AG08396 (cell line): ENCODE data around the gene SDR42E1.

Experiments used
- DNase-seq: peaks from one replicate; pipeline ENCODE4 v3.0.0; 2012; ENCODE audit warnings: low spot score, mixed read lengths

The SDR42E1 gene, protein sequence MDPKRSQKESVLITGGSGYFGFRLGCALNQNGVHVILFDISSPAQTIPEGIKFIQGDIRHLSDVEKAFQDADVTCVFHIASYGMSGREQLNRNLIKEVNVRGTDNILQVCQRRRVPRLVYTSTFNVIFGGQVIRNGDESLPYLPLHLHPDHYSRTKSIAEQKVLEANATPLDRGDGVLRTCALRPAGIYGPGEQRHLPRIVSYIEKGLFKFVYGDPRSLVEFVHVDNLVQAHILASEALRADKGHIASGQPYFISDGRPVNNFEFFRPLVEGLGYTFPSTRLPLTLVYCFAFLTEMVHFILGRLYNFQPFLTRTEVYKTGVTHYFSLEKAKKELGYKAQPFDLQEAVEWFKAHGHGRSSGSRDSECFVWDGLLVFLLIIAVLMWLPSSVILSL

DNA sequence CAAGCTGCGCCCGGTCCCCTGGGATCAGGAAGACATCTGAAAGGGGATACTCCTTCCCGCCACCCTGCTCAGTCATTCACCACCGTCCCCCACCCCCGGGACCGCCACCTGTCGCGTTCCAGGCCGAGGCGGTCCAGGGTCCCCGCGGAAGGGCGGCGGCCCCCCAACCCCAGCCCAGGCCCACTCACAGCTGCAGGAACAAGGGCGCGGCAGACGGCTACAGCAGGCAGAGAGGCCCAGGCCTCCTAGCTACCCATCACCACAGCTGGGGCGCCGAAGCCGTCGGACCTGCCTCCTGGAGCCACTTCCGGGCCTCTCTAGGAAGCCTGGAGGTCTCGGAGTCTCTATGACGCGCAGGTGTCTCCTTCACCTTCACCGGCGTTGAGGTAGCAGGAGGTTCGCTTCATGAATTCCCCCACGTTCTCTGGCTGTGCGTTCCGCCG is at the start of gene SDR42E1:
SDR42E1 (minus strand) TSS at position 272 of the 443 bp plus-strand sequence. CDS start 10,612 bp downstream, outside the sequence.
- no peak for DNase-seq

DNA sequence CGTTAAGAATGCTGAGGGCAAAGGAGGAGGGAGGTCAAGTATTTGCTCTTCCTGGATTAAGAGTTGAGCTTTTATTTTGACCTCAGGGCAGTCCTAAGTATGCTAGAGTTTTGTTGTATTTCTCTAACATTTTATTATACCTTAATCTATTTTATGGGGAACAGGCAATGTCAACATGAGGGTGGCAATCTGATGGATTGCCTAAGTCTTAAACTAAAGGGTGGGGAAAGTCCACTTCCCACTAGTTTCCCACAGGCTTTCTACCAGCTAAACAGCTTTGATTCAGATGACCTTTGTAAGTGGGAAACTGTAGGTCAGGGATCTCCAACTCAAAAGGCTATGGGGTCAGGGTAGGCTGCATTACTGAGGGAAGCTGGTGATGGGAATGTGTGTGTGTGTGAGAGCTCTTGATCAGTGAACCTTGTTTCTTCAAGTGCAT is 48.7 kb upstream of the SDR42E1 start:
- no peak for DNase-seq

DNA sequence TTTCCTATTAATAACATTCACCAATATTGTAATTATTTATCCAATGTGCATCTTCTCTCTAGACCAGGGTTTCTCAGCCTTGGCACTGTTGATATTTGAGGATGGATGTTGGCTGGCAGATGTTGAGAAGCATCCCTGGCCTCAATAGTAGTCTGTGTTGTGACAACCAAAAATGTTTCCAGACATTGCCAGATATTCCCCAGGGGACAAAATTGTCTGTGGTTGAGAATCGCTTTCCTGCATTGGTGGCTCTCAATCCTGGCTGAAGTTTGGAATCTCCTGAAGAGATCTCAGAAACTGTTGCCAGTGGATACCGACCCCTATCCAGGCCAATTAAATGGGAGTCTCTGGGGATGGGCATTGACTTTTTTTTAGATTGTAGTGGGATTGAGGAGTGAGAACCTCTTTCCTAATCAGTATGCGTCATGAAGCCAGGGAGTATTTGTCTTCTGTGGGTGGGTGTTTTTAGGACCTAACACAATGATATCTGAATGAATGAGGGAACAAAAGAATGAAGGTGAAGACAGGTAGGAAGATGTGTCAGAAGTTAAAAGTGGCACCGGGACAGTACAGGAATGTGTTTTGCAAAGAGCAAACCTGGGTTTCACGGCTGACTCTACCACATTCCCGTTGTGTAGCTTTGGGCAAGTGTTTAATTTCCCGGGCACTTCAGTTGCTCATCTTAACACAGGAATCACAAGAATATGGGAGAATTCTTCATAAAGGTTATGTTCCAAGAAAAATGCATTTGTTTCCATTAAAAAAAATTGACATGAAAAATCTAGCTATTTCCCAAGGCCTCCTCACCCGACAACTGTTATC is 48.1 kb upstream of the SDR42E1 start:
- no peak for DNase-seq

DNA sequence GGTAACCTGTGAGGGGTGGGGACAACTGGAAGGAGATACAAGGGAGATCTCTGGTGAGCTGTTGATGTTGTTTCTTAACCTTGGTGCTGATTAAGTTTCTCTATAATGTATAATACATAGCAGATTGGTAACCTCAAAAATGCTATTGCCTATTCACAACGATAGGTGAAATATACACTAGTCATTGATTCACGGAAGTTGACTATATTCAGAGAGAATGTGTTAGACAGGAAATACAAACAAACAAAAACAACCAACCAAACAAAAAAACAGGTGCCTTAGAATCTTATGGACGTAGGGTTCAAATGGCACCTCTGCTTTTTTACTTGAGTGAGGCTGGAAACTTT is 45.3 kb upstream of the SDR42E1 start:
- no peak for DNase-seq

DNA sequence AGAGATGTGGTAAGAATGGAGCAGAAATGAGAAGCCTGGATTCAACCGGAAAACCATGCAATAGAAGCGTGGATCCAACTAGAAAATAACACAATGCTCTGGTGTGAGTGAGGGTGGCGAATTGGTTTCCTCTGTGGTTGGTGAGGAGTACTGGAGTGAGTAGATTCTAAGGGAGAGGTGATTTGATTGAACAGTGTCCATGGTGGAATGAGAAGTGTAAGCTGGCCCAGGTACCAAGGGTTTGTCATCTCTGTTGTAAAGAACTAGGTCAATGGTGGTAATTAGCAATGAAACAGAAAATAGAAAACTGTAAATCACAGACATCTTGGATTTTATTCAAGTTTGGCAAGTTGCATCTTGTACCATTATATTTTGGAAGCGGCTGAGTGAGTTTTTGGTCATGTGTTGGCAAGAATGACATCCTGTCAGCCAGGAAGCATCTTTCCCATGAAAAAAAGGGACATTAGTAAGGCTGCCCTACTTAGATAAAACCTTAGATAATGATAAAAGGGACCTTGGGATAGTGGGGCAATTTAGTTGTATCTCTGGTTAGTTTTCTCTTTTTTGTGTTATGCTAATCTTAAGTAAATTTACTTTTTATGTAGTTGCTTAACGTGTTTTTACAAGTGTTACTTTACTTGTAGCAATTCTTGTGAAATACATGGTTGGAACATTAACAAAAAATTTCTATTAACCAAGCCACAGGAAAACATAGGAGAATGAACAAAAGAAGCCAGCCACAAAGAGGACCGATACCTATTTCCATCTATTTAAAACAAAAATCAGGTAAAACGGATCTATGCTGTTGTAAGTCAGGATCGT is 44.7 kb upstream of the SDR42E1 start:
- no peak for DNase-seq

DNA sequence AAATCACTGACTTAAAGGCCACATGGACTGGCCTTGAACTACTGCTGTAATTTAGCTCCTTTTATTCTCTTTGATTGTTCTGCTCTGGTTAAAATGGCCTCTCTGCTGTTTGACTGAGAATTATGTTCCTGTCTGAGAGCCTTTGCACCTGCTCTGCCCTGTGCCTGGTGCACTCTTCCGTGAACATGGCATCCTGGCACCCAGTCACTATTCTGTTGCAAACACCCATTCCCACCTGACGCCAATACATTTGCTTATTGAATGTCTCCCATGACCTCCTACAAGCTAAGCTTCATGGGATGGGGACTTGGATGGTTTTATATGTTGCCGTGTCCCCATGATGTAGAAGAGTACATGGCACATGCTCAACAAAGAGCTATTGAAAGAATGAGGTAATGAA is 43.8 kb upstream of the SDR42E1 start:
- no peak for DNase-seq

DNA sequence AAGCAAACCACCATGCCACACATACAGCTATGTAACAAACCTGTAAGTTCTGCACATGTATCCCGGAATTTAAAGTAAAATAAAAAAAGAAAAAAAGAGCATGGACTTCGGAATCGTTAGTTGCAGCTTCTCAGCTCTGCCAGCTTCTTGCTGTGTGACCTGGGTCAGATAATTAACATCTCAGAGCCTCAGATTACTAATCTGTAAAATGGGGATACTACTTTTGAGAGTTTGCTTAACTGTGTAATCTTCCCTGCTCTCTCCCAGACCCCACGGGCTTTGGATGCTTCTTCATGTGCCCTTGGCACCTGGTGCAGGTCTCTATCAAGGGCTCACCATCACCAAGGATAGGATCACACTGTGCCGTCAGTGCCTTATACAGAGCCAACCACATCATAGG is 40.4 kb upstream of the SDR42E1 start:
- no peak for DNase-seq

DNA sequence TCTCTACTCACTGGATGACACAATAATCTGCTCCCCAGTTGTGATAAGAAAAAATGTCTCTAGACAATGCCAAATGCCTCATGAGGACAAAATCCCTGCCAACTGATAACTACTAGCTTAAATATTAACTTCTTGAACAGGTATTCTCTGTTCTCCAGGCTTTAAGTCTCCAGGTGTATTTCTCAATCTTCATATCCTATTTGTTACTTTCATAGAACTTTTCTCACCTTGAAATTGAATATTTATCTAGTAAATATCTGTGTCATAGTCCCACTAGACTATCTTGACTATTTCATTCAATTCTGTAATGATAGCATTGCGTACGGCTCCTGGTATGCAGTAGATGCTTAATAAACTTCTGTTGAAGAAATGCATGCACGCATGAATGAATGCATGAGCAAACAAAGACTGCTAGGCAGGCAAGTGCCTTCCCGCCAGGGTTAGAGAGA is 39.7 kb upstream of the SDR42E1 start:
- DNase-seq = no peak

DNA sequence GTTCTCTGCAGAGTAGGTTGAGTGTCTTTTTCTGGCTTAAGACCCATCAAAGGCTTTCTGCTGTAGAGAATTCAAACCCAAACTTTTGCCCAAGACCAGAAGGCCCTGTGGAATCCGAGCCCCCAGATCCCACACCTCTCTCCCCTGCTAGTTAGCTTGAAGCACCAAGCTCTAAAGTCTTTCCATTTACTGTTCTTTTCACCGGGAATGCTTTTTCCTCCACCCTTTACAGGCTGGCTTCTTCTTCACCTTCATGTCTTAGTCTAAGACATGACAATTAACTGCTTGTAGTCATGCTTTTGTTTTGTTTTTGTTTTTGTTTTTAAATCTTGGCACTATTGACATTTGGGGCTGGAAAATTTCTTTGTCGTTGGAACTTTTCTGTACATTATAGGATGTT is 39.2 kb upstream of the SDR42E1 start:
- DNase-seq = no peak

DNA sequence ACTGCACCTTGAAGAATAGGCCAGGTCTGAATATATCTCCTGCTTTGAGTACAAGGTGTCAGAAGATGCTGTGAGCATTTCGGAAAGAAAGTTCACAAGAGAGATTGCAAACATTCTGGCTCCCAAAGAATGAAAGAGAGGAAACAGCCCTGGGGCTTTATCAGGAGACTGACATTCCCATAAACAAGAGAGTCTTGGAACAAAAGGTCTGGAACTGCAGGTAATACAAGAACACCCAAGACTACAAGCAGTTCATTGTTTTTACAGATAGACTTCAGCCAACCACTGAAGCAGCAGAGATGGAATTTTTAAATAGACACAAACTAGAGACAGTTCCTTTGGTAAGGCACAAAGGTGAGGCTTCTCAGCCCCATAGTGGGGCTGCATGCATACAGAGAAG is 38.2 kb upstream of the SDR42E1 start:
- DNase-seq = no peak

DNA sequence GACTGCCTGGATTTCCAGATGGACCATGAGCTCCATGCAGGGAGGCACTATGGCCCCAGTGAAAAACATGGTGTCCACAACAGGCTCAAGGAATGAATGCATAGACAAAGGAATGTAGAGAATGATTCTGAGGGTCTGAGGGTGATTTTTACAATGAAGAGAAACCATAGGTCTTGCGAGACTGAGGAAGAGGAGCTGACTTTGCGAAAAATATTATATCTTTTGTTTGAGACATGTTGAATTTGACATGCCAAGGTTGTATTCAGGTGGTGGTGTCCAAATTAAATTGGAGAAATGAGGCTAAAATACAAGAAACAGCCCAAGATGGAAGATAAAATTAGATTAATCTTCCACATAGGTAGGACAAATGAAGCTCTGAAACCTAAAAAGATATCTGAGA is 36.5 kb upstream of the SDR42E1 start:
- DNase-seq = no peak

DNA sequence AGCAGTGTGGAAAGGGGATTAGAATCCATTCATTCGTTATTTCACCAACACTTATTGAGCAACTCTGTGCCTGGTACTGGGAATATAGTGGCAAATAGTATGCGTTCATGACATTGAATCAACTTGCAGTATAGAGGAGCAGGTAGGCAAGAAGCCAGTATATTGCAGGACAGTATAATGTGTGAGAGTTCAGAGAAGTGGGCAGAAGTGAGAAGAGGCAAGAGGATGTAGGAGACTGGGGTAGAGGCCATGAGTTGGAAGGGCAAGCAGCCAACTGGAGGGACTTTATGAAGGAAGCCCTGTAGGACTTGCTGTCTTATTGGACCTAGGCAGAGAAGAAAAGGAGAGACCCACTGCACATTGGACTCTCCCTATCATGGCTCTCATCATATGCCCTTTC is 36.1 kb upstream of the SDR42E1 start:
- DNase-seq = no peak

DNA sequence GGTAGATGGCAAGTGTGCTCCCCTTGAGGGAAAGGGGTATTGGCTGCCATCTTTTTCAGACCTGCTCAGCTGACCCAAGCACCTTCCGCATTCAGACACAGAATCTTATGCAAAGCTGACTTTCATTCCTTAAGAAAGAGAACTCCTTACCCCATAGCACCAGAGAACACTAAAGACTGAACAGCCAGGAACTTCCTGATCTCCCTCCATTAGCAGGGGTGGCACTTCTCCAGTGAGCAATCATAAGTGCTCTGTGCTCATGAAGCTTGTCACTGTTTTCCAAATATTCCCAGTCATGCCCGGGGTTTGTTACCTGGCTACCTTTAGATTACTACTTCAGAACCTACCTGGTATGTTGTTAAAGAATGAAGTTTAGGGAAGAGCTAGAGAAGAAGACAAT is 35.7 kb upstream of the SDR42E1 start:
- DNase-seq = no peak

DNA sequence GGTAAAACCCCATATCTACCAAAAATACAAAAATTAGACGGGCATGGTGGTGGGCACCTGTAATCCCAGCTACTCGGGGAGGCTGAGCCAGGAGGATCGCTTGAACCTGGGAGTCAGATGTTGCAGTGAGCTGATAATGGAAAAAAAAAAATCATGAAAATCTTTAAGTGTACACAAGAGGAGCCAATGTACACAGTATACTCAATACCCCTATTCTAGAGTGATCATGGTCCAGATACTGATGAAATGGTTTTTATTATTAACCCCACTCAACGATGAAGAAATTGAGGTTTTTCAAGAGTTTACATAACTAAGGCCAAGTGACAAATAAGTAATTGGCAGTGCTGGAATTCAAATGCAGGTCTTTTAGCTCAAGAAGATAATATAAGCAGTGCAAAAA is 35.3 kb upstream of the SDR42E1 start:
- DNase-seq = no peak

DNA sequence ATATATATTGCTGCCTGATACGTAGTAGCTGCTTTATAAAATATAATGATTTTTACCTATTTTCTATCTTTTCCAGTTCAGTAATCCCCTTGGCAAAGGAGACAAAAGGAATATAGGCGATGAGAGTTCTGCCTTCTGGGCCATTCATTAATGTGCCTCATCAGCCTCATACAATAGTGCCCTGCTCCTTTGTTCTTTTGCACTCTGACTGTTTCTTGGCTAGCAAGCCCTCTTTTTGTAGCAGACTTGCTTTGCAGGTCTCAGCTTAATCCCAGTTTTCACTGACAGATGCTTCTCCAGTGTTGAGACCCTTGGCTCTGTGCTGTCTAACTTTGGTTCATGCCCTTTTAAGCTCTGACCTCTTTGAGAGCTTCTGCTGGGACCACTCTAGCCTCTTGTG is 34.2 kb upstream of the SDR42E1 start:
- no peak for DNase-seq

DNA sequence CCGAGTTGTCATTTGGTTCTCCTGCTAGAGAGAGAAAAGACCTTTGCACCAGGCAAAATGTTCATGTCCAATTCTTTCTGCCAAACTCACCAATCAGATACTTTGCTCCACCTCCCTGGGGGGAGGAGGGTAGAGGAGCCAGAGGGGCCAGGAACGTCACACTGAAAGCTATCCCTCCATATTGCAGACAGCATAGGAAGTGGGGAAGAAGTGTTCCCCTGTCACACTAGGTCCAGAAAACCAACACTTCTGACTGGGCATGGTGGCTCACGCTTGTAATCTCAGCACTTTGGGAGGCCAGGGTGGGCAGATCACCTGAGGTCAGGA is 33.3 kb upstream of the SDR42E1 start:
- DNase-seq = no peak

DNA sequence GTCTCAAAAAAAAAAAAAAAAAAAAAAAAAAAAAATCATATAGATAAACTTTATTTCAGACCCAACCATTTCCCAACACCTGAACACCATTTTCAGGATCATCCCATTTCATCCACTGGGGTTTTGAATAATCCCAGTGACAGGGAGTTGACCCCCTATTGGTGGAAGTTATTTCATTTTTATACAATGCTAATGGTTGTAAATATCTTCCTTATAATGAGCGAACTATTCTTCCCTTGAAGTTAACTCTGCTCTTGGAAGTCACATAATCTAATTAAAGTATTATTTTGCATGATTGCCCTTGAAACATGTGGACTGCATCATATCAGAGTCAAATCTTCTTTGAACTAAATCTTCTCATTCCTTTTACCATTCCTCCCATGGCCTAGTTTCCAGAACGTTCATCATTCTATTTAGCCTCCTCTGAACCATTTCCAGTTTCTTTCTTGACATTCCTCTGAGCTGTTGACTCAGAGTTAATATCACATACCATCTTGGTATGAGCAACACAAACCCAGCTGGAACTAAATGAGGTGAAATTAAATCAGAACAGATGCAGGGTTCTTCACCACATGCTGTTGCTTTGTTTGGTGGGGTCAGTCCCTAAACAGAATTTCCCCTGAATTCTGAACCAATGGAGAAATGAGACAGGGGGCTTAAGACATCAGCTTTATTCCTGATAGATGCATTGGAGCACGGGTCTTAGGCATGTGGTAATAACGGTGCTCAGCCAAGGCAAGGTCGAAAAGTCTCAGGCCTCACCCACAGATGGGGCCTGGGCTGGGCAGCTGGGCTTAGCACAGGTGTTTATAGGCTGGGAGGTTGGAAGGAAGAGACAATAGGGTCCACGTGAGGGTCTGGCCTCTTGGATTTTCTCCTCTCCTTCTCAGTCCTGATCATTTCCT is 32.7 kb upstream of the SDR42E1 start:
- peak; percentile 61 for DNase-seq

DNA sequence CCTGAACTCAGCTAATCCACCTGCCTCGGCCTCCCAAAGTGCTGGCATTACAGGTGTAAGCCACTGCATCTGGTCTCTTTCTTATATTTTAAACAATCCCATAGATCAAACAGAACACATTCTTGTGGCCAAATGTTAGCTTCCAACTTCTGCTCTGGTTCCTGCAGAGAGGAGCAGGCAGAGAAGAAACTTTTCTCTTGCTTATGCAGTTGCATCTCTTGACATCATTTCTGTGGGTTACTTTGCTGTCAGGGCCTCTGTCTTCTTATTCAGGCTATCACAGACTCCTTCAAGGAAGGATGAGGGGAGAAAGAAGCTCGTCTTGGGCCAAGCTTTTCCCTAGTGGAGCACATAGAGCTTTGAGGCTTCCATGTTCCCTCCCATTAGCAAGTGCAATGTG is 31.6 kb upstream of the SDR42E1 start:
- DNase-seq = no peak

DNA sequence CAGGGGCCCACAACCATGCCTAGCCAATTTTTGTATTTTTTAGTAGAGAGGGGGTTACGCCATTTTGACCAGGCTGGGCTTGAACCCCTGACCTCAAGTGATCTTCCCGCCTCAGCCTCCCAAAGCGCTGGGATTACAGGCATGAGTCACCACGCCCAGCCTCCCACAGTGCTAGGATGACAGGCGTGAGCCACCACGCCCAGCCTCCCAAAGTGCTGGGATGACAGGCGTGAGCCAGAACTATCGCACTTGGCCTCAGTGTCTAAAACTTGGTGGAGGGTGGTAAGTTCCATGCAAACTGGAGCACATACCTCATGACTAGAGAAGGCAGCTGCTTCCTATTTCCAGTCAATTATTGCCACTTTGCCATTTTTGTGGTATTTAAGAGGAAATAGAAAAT is 30.9 kb upstream of the SDR42E1 start:
- no peak for DNase-seq

DNA sequence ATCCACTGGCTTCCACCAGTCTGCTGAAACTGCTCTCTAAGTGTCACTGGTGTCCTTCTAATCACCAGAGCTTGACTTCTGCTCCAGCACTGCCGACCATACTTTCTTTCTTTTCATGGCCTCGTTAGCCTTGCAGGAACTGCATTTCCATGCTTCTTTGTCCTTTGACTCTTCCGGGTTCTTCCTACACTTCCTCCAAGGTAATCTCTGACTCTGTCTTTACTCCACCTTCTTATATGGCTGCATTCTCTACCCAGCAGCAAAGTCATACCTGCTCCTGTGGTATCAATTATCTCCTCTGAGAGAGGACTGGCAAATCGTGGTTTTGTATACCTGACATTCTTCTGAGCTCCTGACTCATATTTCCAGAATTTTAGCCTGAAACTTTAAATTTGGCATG is 30.3 kb upstream of the SDR42E1 start:
- no peak for DNase-seq

DNA sequence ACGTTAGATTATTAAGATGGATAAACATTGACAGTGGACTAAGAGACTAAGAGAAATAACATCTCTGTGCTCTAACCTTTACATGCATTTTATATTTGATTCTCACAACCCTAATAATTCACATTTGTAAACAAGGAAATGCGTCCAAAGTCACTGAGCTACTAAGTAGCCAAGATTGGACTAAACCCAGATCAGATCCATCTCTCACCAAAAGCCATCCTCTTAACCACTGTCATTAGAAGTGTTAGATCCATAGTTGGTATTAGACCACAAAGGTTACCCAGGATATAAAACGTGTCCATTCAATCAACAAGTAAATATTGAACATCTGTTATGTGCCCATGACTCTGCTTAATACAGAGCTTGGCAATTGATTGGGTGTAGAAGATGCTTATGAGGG is 29.0 kb upstream of the SDR42E1 start:
- no peak for DNase-seq

DNA sequence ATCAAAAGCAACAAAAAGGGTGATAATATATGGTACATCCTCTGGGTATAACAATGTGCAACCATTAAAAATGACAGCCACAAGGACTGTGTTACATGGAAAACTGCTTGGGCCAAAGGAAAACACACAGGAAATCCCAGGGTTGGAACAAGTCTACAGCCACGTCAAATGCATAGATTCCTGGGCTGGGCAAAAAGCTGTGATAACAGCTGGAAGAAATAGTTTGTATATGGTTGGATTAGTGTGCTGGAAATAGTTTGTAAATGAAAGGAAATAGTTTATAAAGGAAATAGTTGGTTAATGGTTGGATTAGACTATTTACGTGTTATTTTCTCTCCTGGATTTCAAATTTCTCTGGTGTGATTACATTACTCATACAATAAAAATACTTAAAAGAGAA is 26.4 kb upstream of the SDR42E1 start:
- no peak for DNase-seq
